ENCODE results near the gene ELOA. TPM values are rescaled to one million over a fixed set of nuclear protein-coding genes. Genes with fewer than 3 reads are reported as not detected.

ELOA gene
- total and polyA plus RNA-seq, 9 of the 15 experiments (the other 6 are each of a cell fraction or from before 2014, with no cell fraction given) = 31.9 to 98.6 (median 61.3) TPM

GRCh38 chr1:23699280-23700179 is 43.7 kb upstream of the ELOA start:
- Histone ChIP-seq H4K20me1 (replicated peaks; ENCODE audit: control insufficient read depth, insufficient read depth, low read length) (peaks cover 46% of the 10 kb centered on the region), H3K27me3 (ENCODE audit: control insufficient read depth in 2 of 2, insufficient read depth in 2 of 2, low read length in 2 of 2) (no peaks in the 10 kb centered on the region), H3K9me1 (ENCODE audit: control insufficient read depth, insufficient read depth, low read length) (peaks cover 6% of the 10 kb centered on the region), H3K27ac (ENCODE audit: extremely low read depth, low read depth, low read length) (no peak overlapping the region), H3K9me3 (replicated peaks; ENCODE audit: control insufficient read depth, insufficient read depth, low read depth, low read length) (no peaks in the 10 kb centered on the region), H3K9ac (ENCODE audit: insufficient read depth in 1 of 2, low read depth in 2 of 2, low read length in 2 of 2) (peak overlapping the region in 1 of 2 experiments; percentile 18; a peak in 1 of 4 replicates), H2AFZ (ENCODE audit: low read depth, low read length) (no peak overlapping the region), H3K36me3 (ENCODE audit: control insufficient read depth, insufficient read depth, low read length) (peaks cover 96% of the 10 kb centered on the region), H3K4me1 (replicated peaks in 1 of 2; ENCODE audit: control insufficient read depth in 2 of 2, insufficient read depth in 2 of 2, low read length in 2 of 2) (peaks cover 11 to 21% of the 10 kb centered on the region in 2 experiments; a peak in 4 of 5 replicates), H3K79me2 (ENCODE audit: control insufficient read depth, insufficient read depth, low read length) (peaks cover 74% of the 10 kb centered on the region), H3K4me3 (no peak overlapping the region), H3K4me2 (ENCODE audit: insufficient read depth, low read length) (no peak overlapping the region)
- FAIRE-seq (no peak), DNase-seq (ENCODE audit: extremely low read depth in 1 of 4, low spot score in 3 of 4) (no peak), ATAC-seq (no peak; the same call in 1 of the 3 replicates)
- WGBS (ENCODE audit: insufficient coverage, low coverage, missing lambda C conversion rate) = 90% methylated on average over 7 of the region's 7 CpGs
- no TSS peak for BruUV-seq (replicated peaks)
- TF ChIP-seq ATF1 (CRISPR knock-in tag; IDR thresholded peaks at IDR 0.05) (no peak), ATF1 (tag; IDR thresholded peaks at IDR 0.05) (no peak), POLR2AphosphoS5 (IDR thresholded peaks at IDR 0.05; ENCODE audit: control insufficient read depth, insufficient read depth, low read depth, low read length) (peak; percentile 48; the same call in 1 of the 2 replicates), SNAPC5 (CRISPR knock-in tag; IDR thresholded peaks at IDR 0.05) (no peak), MXI1 (IDR thresholded peaks at IDR 0.05; ENCODE audit: low read depth, low read length) (no peak), POLR2A (conservative IDR thresholded peaks at IDR 0.05) (0 out of 2 replicates have a peak, but pooled peaks have one; percentile 25), CBX1 (IDR thresholded peaks at IDR 0.05; ENCODE audit: low read depth) (no peak), POLR2H (tag; IDR thresholded peaks at IDR 0.05; ENCODE audit: low read depth) (no peak), HMBOX1 (IDR thresholded peaks at IDR 0.05) (peak; percentile 58; the same call in 1 of the 2 replicates), ZBTB7A (IDR thresholded peaks at IDR 0.05; ENCODE audit: borderline replicate concordance, control insufficient read depth, low read depth, low read length) (no peak), DPF2 (IDR thresholded peaks at IDR 0.05) (no peak), CGGBP1 (CRISPR knock-in tag; IDR thresholded peaks at IDR 0.05) (no peak)
- ChIA-PET POLR2A (interaction anchor here (0.6 to 3.8 kb wide), 6 partner anchors 8 to 255 kb away, joined by 3 to 24 read pairs (median 4); partner anchors contain the start of gene RPL11), CTCF (ENCODE audit: low intra/inter-chr PET ratio) (no interaction called here)
- intact Hi-C loops (cut with micrococcal nuclease) (no loop called here), in situ Hi-C loops (cut with MboI) (no loop called here)

All from K562 (cell line).